HepG2 (cell line): ENCODE results near the gene BRIP1. TPM values are rescaled to one million over a fixed set of nuclear protein-coding genes. Genes with fewer than 3 reads are reported as not detected.

ENCODE experiments used
- ASH2L ChIP-seq: fragments of 300-600, 200-600 bp; sonication (generic); IDR thresholded peaks from 2 replicates; pipeline ENCODE4 v1.7.0; 2017; ENCODE audit warnings: low read depth, mild to moderate bottlenecking, moderate library complexity, mixed read lengths, low read length; ENCODE audit not compliant: insufficient read length
- ATF7-NPFF ChIP-seq: sonication (generic); formaldehyde crosslinking; IDR thresholded peaks from 2 replicates; pipeline ENCODE4 v1.8.1; 2023; ENCODE audit warnings: mild to moderate bottlenecking, low read depth, missing genetic modification reagents, moderate library complexity
- CHCHD3 ChIP-seq: sonication (generic); formaldehyde crosslinking; IDR thresholded peaks from 2 replicates; pipeline ENCODE4 v1.8.0; 2022; ENCODE audit warnings: mild to moderate bottlenecking, missing genetic modification reagents, moderate library complexity
- CHD2 ChIP-seq: IDR thresholded peaks from 2 replicates; pipeline ENCODE4 v1.6.1; 2011; ENCODE audit warnings: low read depth, low read length, improper control_type of control experiment
- DNMT1 ChIP-seq: sonication (generic); formaldehyde crosslinking; IDR thresholded peaks from 2 replicates; pipeline ENCODE4 v1.5.1; 2020; ENCODE audit warnings: mild to moderate bottlenecking, missing genetic modification reagents
- EP300 ChIP-seq, 3 experiments: sonication (generic) in 1 of 3; formaldehyde crosslinking in 1 of 3; IDR thresholded peaks; 2 replicates each; pipeline versions ENCODE4 v1.5.1 to v1.6.1; 2011 to 2020; ENCODE audit warnings: low read depth in 2 of 3, low read length in 2 of 3, borderline replicate concordance in 1 of 3, improper control_type of control experiment in 1 of 3, mild to moderate bottlenecking in 1 of 3, missing genetic modification reagents in 1 of 3, moderate library complexity in 1 of 3
- JARID2 ChIP-seq: sonication (generic); formaldehyde crosslinking; IDR thresholded peaks from 2 replicates; pipeline ENCODE4 v1.8.1; 2023; ENCODE audit warnings: missing genetic modification reagents, inconsistent platforms; ENCODE audit not compliant: insufficient replicate concordance
- JDP2 ChIP-seq: sonication (generic); formaldehyde crosslinking; IDR thresholded peaks from 2 replicates; pipeline ENCODE4 v1.8.1; 2022; ENCODE audit warnings: missing genetic modification reagents, borderline replicate concordance
- MEIS2 ChIP-seq: sonication (generic); formaldehyde crosslinking; IDR thresholded peaks from 2 replicates; pipeline ENCODE4 v1.9.0; 2021; ENCODE audit warnings: mild to moderate bottlenecking, missing genetic modification reagents
- MXD1 ChIP-seq: sonication (generic); formaldehyde crosslinking; IDR thresholded peaks from 2 replicates; pipeline ENCODE4 v1.4.0; 2020; ENCODE audit warnings: mild to moderate bottlenecking, missing genetic modification reagents
- NCOA5 ChIP-seq: sonication (generic); formaldehyde crosslinking; IDR thresholded peaks from 2 replicates; pipeline ENCODE4 v1.4.0; 2020; ENCODE audit warnings: missing genetic modification reagents
- SATB2 ChIP-seq: sonication (generic); formaldehyde crosslinking; IDR thresholded peaks from 2 replicates; pipeline ENCODE4 v1.5.0; 2020; ENCODE audit warnings: missing genetic modification reagents
- SMAD3 ChIP-seq: sonication (generic); formaldehyde crosslinking; IDR thresholded peaks from 2 replicates; pipeline ENCODE4 v1.4.0; 2020; ENCODE audit warnings: missing genetic modification reagents
- TBX3 ChIP-seq: fragments of 450-650 bp; IDR thresholded peaks from 2 replicates; pipeline ENCODE4 v1.6.1; 2017; ENCODE audit warnings: antibody characterized with exemption, mild to moderate bottlenecking, inconsistent platforms, borderline replicate concordance
- TMF1 ChIP-seq: sonication (generic); formaldehyde crosslinking; IDR thresholded peaks from 2 replicates; pipeline ENCODE4 v1.8.1; 2022; ENCODE audit warnings: low read depth, missing genetic modification reagents
- U2AF2 ChIP-seq: fragments of 200-400 bp; formaldehyde crosslinking; IDR thresholded peaks from 2 replicates; pipeline ENCODE4 v1.6.1; 2017; ENCODE audit warnings: low read depth, mild to moderate bottlenecking, low read length
- ZC3H13 ChIP-seq: sonication (generic); formaldehyde crosslinking; IDR thresholded peaks from 2 replicates; pipeline ENCODE4 v1.8.1; 2023; ENCODE audit warnings: mild to moderate bottlenecking, missing genetic modification reagents, moderate library complexity
- ZC3H4 ChIP-seq: sonication (generic); formaldehyde crosslinking; IDR thresholded peaks from 2 replicates; pipeline ENCODE4 v1.4.0; 2020; ENCODE audit warnings: missing genetic modification reagents, borderline replicate concordance
- ZKSCAN8 ChIP-seq: IDR thresholded peaks from 2 replicates; pipeline ENCODE4 v1.6.1; 2016; ENCODE audit warnings: borderline replicate concordance, missing genetic modification reagents, missing compliant biosample characterization
- ZNF256 ChIP-seq: sonication (generic); formaldehyde crosslinking; conservative IDR thresholded peaks from 2 replicates; pipeline ENCODE4 v1.4.0; 2020; ENCODE audit warnings: missing genetic modification reagents
- ZNF281 ChIP-seq: sonication (generic); formaldehyde crosslinking; IDR thresholded peaks from 2 replicates; pipeline ENCODE4 v1.4.0; 2020; ENCODE audit warnings: missing genetic modification reagents, borderline replicate concordance
- ZNF296 ChIP-seq: sonication (generic); formaldehyde crosslinking; conservative IDR thresholded peaks from 2 replicates; pipeline ENCODE4 v1.5.0; 2020; ENCODE audit warnings: mild to moderate bottlenecking, missing genetic modification reagents
- ZNF713 ChIP-seq: sonication (generic); formaldehyde crosslinking; IDR thresholded peaks from 2 replicates; pipeline ENCODE4 v1.4.0; 2020; ENCODE audit warnings: mild to moderate bottlenecking, missing genetic modification reagents
- polyA plus RNA-seq, 8 experiments: library from polyadenylated mRNA; depleted of rRNA in 3 of 8; stranded (reverse) in 7 of 8; unstranded in 1 of 8; fragments of >200 nt; fragmentation: Illumina TruSeq in 4 of 8; extraction: Trizol in 4 of 8; gene quantifications; 2 replicates each; pipeline versions ENCODE4 v1.2.1 to v1.2.3, GENCODE V29; 2011 to 2016; ENCODE audit warnings: low read depth in 4 of 8, missing spikeins in 1 of 8, mixed read lengths in 1 of 8; ENCODE audit not compliant: insufficient read depth in 1 of 8
- total RNA-seq, 5 experiments: library from RNA; depleted of rRNA; stranded (reverse); fragments of >200 nt; fragmentation: Illumina TruSeq; extraction: Trizol; gene quantifications; 2 replicates each; pipeline ENCODE4 v1.2.3, GENCODE V29; 2016; ENCODE audit warnings: low read depth in 1 of 5

The BRIP1 gene
- total and polyA plus RNA-seq, 2 of the 13 experiments (the other 11 are each of a cell fraction or from before 2014, with no cell fraction given): 3.8 to 27.7 TPM

- TF ChIP-seq ZNF713 (CRISPR knock-in tag) (no peak), TBX3 (no peak), JDP2 (CRISPR knock-in tag) (no peak), NCOA5 (CRISPR knock-in tag) (no peak), EP300 (IDR thresholded peaks at IDR 0.05; ENCODE audit: low read depth in 2 of 2, low read length in 2 of 2) (peak; percentile 45 to 71; a peak in 2 of 4 replicates), EP300 (CRISPR knock-in tag; IDR thresholded peaks at IDR 0.05; ENCODE audit: borderline replicate concordance) (no peak; the same call in 1 of the 2 replicates), ZNF281 (CRISPR knock-in tag) (no peak), ZKSCAN8 (peak; percentile 3; the same call in 1 of the 2 replicates), JARID2 (CRISPR knock-in tag) (no peak), CHCHD3 (no peak), SMAD3 (0 out of 2 replicates have a peak, but pooled peaks have one; percentile 24), CHD2 (peak; percentile 71; the same call in 1 of the 2 replicates), DNMT1 (CRISPR knock-in tag) (no peak), ZNF256 (no peak), U2AF2 (0 out of 2 replicates have a peak, but pooled peaks have one; percentile 52), SATB2 (CRISPR knock-in tag) (no peak), MXD1 (CRISPR knock-in tag) (no peak; the same call in 1 of the 2 replicates), TMF1 (CRISPR knock-in tag) (no peak; the same call in 1 of the 2 replicates), ATF7-NPFF (CRISPR knock-in tag) (peak; percentile 81), ASH2L (peak; percentile 90), MEIS2 (CRISPR knock-in tag) (no peak; the same call in 1 of the 2 replicates), ZNF296 (CRISPR knock-in tag) (no peak), ZC3H13 (no peak), ZC3H4 (CRISPR knock-in tag) (no peak)
These were observed at the start of gene BRIP1 (continued) for GRCh38 chr17:61862975-61863800.
